ENCODE measurements around the gene MZT2B. TPM values are rescaled to one million over a fixed set of nuclear protein-coding genes. Genes with fewer than 3 reads are reported as not detected.
"Not testable (repeated sequence)": the region's sequence is repeated elsewhere in the genome, so short reads cannot be mapped to it uniquely, and the experiment has no call there.

The MZT2B gene, protein sequence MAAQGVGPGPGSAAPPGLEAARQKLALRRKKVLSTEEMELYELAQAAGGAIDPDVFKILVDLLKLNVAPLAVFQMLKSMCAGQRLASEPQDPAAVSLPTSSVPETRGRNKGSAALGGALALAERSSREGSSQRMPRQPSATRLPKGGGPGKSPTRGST
- total RNA-seq: 100 to 1,000 TPM in 3 of 4 donors, 10 to 100 TPM in 1; 97.4 to 180 (median 142) TPM

DNA sequence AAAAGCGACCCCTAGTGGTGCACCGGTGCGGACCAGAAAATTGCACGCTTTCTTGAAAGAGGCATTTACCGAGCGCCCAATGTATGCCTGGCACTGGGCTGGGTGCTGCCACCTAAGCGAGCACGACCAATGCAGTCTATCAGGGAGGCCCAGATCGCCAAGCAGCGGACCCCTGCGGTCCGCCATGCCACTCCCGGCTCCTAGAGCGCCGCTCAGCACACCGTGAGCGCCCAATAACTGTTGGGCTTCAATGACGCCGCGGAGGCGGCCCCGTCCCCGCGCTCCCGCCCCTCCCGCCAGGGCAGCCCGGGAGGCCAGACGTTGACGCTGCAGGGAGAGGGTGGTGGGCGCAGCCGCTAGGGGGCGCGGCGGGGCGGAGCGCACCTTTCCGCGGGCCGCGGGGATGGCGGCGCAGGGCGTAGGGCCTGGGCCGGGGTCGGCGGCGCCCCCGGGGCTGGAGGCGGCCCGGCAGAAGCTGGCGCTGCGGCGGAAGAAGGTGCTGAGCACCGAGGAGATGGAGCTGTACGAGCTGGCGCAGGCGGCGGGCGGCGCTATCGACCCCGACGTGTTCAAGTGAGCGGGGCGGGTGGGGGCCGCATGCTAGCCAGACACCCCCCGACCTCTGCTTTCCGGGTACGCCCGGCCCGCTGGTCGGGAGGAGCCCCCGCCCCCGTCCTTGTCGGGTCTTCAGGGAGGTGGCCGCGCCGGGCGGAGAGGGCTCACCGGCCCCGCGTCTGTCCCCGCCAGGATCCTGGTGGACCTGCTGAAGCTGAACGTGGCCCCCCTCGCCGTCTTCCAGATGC, at the start of gene MZT2B:
MZT2B (plus strand) TSS at position 383 of the 803 bp plus-strand sequence; CDS start at position 404, 21 bp downstream.
- peak; percentile 63 for DNase-seq
- not testable (repeated sequence) for H3K9me3 ChIP-seq, H3K27me3 ChIP-seq
- intact Hi-C loops (cut with DNase I): loop anchor here (5.0 kb wide), 1 partner anchor 160 kb away; the partner anchor contains the start of gene IMP4
- TF ChIP-seq POLR2A (IDR thresholded peaks at IDR 0.05): peak in 2 of 4 donors; percentile 45 to 56
- TF ChIP-seq, protein P1, sequence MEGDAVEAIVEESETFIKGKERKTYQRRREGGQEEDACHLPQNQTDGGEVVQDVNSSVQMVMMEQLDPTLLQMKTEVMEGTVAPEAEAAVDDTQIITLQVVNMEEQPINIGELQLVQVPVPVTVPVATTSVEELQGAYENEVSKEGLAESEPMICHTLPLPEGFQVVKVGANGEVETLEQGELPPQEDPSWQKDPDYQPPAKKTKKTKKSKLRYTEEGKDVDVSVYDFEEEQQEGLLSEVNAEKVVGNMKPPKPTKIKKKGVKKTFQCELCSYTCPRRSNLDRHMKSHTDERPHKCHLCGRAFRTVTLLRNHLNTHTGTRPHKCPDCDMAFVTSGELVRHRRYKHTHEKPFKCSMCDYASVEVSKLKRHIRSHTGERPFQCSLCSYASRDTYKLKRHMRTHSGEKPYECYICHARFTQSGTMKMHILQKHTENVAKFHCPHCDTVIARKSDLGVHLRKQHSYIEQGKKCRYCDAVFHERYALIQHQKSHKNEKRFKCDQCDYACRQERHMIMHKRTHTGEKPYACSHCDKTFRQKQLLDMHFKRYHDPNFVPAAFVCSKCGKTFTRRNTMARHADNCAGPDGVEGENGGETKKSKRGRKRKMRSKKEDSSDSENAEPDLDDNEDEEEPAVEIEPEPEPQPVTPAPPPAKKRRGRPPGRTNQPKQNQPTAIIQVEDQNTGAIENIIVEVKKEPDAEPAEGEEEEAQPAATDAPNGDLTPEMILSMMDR (IDR thresholded peaks at IDR 0.05): peak; percentile 66 to 96 (median 94)
- 0% methylated on average over 19 of the region's 86 CpGs; no CpG with 5 or more reads in 1 of the 2 donors for WGBS, 2 donors
- H3K4me3 ChIP-seq: peak within 1 kb of the TSS; percentile 74 to 96 (median 86)
- H3K4me1 ChIP-seq: peaks cover 19 to 38% (median 20%) of the 10 kb centered on the region in 3 donors
- peak within 1 kb of the TSS; percentile 88 to 98 (median 94) for H3K27ac ChIP-seq
- peaks cover 0 to 19% (median 0%) of the 10 kb centered on the region in 3 donors for H3K36me3 ChIP-seq

DNA sequence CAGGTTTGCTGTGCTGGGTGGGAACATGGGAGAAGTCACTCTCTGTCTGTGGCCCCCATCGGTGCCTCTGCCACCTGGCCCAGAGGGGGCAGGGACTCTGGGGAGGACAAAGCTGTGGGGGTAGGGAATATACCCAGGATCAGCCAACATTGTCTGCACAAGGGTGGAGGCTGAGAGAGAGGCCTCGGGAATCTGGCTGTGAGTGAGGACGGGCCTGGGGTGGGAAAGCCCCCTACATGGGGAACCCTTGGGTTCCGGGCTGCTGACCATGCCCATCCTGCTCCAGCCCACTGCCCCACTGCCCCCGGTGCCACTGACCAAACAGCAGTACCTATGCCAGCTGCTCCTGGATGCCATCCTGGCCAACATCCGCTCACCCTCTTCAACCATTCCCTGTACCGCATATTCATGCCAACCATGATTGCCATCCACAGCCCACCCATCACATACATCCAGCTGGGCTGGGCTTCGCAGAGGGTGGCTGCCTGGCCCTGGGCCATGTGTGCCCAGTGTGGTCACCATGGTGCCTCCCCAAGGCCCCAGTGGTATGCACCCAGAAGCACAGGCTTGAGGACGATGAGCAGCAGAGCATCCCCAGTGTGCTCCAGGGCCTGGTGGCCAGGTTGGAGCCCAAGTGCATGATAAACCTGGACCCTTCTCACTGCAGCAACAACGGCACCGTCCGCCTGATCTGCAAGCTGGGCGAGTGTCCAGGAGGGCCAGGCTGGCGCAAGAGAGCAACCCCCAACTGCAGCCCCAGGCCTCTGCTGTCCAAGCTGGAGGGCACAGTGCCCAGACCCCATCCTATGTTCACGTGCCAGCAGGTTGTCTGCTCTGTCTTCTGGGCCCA, 46.1 kb upstream of the MZT2B start:
- H3K9me3 ChIP-seq: no peaks in the 10 kb centered on the region
- H3K4me3 ChIP-seq: no peak overlapping the region
- TF ChIP-seq, protein P1 (IDR thresholded peaks at IDR 0.05): no peak
- no peak for TF ChIP-seq POLR2A (IDR thresholded peaks at IDR 0.05)
- H3K36me3 ChIP-seq: no peaks in the 10 kb centered on the region
- peaks cover 0 to 5% (median 0%) of the 10 kb centered on the region in 4 donors for H3K27me3 ChIP-seq
- DNase-seq: no peak
- 89 to 96% methylated on average over 4 of the region's 15 CpGs for WGBS, 2 donors
- no peak overlapping the region for H3K27ac ChIP-seq
- intact Hi-C loops (cut with DNase I): no loop called here
- no peaks in the 10 kb centered on the region for H3K4me1 ChIP-seq

DNA sequence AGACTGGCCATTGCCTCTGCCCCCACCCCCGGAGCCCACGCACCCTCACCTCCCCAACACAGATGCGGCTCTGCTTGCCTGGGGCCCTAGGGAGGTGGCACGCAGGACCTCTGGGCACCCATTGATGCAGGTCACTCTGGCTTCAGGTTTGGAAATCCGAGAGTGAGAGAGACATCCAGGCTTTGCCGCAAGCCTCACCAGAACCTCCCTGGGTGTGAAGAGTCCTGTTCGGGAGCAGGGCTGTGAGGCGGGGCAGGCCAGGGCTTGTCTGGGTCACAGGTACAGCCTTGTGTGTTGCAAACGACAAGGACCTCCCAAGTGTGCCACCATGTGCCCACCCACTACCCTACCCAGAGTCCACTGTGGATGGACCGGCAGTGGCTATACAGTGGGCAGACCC, 45.5 kb upstream of the MZT2B start:
- no CpG with 5 or more reads among the region's 10 CpGs for WGBS, 2 donors
- H3K27me3 ChIP-seq; H3K4me3 ChIP-seq; DNase-seq; H3K4me1 ChIP-seq; H3K27ac ChIP-seq; intact Hi-C loops (cut with DNase I); H3K36me3 ChIP-seq; H3K9me3 ChIP-seq: not testable (repeated sequence)

DNA sequence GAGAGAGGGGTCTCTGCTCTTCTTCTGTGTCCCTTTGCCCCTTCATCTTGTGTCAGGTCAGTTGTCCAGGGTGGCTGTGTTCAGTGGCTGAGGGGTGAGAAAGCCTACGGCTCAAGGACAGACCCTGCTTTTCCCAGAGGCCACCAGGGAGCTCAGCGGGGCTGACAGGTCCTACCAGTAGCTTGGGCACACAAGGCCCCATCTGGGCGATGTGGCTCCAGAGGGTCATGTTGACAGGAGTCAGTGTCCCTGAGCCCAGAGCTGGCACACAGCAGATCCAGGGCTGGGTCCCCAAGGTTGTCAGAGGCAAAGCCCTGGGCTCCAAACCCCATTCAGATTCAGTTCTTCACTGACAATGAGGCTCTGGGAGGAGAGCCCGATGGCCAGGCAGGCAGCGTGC, 44.9 kb upstream of the MZT2B start:
- no CpG with 5 or more reads among the region's 5 CpGs for WGBS, 2 donors
- H3K27me3 ChIP-seq; H3K4me3 ChIP-seq; H3K4me1 ChIP-seq; intact Hi-C loops (cut with DNase I); H3K36me3 ChIP-seq; H3K27ac ChIP-seq; DNase-seq; H3K9me3 ChIP-seq: not testable (repeated sequence)

DNA sequence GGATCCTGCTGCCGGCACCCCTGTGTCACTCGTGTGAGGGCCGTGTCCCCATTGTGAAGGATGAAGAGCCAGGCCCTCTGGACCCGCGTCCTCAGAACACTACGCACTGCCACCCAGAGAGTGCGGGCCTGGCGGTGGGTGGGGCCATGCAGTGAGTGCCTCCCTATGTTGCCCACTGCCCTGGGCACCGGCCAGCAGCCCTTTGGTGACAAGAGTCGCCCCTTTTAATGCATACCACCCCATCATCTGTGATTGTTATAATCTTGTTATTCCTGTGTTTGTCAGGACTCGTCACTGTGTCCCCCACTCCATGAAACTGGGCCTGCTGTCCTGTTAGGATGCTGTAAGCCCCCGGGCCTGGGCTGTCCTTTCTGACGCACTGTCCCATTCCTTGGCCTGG, 43.7 kb upstream of the MZT2B start:
- intact Hi-C loops (cut with DNase I): not testable (repeated sequence)

DNA sequence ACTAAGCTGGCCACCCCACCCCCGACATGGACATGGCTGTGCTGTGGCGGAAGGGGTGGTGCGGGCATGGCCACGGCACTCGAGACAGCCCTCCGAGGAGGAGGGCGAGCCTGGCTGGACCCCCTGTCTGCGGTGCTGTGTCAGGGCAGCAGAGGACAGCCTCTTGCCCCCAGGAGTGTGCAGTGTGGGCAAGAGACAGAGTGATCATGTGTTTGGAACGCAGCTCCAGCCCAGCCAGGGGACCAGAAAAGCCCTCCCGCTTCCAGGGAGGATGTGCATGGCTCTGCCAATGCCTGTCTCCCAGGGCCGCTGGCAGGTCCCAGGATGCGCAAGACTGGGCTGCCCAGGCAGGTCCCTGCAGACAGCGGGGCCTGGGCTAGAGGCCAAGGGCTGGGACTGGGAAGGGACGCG, 43.2 kb upstream of the MZT2B start:
- H3K27ac ChIP-seq; H3K36me3 ChIP-seq; H3K4me1 ChIP-seq; DNase-seq; H3K4me3 ChIP-seq; intact Hi-C loops (cut with DNase I); H3K9me3 ChIP-seq: not testable (repeated sequence)
- peaks cover 0 to 16% (median 0%) of the 10 kb centered on the region in 4 donors for H3K27me3 ChIP-seq
- no CpG with 5 or more reads among the region's 15 CpGs for WGBS, 2 donors

More for the DNA sequence above, 43.7 kb upstream of the MZT2B start:
- not testable (repeated sequence) for H3K4me3 ChIP-seq, H3K9me3 ChIP-seq, H3K4me1 ChIP-seq, H3K36me3 ChIP-seq, DNase-seq, H3K27ac ChIP-seq
- 60 to 83% methylated on average over 1 to 2 of the region's 13 CpGs for WGBS, 2 donors
- peaks cover 0 to 12% (median 0%) of the 10 kb centered on the region in 4 donors for H3K27me3 ChIP-seq

DNA sequence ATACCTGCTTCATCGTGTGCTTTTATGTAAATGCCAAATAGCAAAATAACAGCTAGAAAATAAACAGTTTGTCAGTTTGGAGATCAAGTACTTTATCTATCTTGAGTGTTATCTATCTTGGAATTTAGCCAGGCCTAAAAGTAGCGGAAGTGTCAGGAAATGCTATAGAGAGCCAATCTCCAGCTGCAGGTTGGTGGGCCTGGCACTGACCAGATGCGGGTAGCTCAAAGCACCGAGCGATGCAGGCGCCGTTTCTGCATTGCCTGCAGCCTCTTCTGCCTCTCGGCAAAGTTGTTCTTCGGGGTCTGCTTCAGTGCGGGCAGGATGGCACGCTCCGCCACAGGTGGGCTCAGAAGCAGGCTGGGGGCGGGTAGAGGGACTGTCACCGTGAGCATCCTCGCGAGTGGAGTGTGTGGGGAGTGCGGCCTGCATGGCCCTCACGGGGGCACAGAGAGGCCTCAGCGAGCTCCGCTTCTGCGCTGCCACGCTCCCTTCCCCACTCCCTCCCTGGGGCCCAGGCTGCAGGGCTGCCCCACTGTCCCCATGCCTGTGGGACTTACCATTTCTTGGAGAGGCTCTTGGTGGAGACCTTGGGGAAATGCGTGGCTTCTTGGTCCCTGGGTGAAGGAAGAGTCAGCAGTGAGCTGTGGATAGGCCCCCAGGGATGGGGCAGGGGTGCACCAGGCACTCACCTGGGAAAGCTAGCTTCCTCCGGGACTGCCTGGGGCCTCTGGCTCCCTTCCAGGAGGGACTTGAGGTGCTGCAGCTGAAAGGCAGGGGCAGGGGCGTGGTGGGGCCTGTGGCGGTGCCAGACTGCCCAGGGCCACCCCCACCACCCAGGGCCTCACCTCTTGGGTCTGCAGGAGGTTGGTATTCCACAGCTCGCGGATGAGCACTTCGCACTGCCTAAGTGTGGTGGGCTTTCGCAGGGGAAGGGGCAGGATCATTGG, 42.5 kb upstream of the MZT2B start:
- 71 to 79% methylated on average over 5 to 6 of the region's 30 CpGs for WGBS, 2 donors
- intact Hi-C loops (cut with DNase I); H3K27ac ChIP-seq: not testable (repeated sequence)

DNA sequence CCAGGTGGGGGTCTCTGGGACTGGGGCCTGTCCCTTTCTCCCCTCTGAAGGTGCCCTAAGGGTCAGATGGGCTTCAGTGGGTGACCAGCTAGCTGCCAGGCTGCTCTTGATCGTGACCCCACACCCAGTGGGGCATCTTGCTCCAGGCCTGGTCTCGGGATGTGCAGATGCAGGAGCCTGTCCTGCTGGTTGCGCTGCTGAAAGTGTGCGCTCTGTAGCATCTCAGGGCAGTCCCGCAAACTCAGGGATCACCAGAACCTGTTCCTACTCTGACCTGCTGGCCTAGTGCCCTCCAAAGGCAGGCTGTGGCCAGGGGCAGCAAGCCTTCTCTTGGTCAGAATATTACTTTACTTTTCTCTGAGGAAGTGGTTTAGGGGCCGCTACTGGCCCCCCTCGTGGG, 41.5 kb upstream of the MZT2B start:
- intact Hi-C loops (cut with DNase I); H3K27ac ChIP-seq; H3K9me3 ChIP-seq; H3K4me3 ChIP-seq; DNase-seq; H3K36me3 ChIP-seq: not testable (repeated sequence)
- Histone ChIP-seq H3K27me3 (peaks cover 0 to 24% (median 0%) of the 10 kb centered on the region in 4 donors), H3K4me1 (peaks cover 0 to 19% (median 0%) of the 10 kb centered on the region in 3 donors)
- no CpG with 5 or more reads among the region's 7 CpGs for WGBS, 2 donors

More for the DNA sequence above, 42.5 kb upstream of the MZT2B start:
- Histone ChIP-seq H3K27me3 (peaks cover 0 to 16% (median 0%) of the 10 kb centered on the region in 4 donors), H3K4me1 (peaks cover 0 to 10% (median 0%) of the 10 kb centered on the region in 3 donors)
- not testable (repeated sequence) for H3K4me3 ChIP-seq, DNase-seq, H3K9me3 ChIP-seq, H3K36me3 ChIP-seq

DNA sequence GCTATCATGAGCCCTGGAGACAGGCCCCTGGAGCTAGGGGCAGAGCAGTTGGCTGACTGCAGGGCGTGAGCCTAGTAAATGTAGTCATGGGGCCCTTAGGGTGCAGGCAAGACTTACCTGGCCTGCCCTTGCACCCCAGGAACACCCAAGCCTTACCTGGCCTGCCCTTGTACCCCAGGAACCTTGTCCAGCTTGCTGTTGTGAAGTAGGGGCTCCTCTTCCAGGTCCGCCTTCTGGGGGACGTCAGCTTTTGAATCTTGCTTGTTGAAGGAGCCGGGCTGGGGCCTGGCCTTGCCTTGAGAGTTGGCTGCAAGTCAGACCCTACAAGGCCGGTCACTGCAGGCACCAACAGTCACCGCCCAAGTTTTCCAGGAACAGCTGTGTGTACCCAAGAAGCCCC, 41.1 kb upstream of the MZT2B start:
- H3K4me3 ChIP-seq; DNase-seq; intact Hi-C loops (cut with DNase I); H3K9me3 ChIP-seq; H3K27ac ChIP-seq; H3K36me3 ChIP-seq: not testable (repeated sequence)
- WGBS, 2 donors: no CpG with 5 or more reads among the region's 6 CpGs
- Histone ChIP-seq H3K4me1 (peaks cover 0 to 19% (median 0%) of the 10 kb centered on the region in 3 donors), H3K27me3 (peaks cover 0 to 21% (median 0%) of the 10 kb centered on the region in 4 donors)

All from esophagus squamous epithelium (tissue), 5 donors.